Stomach smooth muscle (tissue), 2 donors: ENCODE results near the gene TANGO2.
A peak's percentile ranks its signal among the peaks of the same experiment; 100 is the strongest.

Experiments
- H3K27ac ChIP-seq: one replicate; pipeline ENCODE4 v1.7.0; 2013; ENCODE audit warnings: mild to moderate bottlenecking, low read length, inconsistent platforms
- H3K27me3 ChIP-seq, 2 donors: one replicate each; pipeline ENCODE4 v1.7.0; 2013; ENCODE audit warnings: low read length in 2 of 2; ENCODE audit not compliant: insufficient read depth in 2 of 2, control insufficient read depth in 1 of 2
- H3K36me3 ChIP-seq, 2 donors: one replicate each; pipeline ENCODE4 v1.7.0; 2013; ENCODE audit warnings: low read length in 2 of 2; ENCODE audit not compliant: control insufficient read depth in 2 of 2, insufficient read depth in 2 of 2
- H3K4me1 ChIP-seq: one replicate; pipeline ENCODE4 v1.7.0; 2013; ENCODE audit warnings: low read length; ENCODE audit not compliant: control insufficient read depth, insufficient read depth
- H3K4me3 ChIP-seq, 2 donors: one replicate each; pipeline ENCODE4 v1.7.0; 2013; ENCODE audit warnings: low read length in 2 of 2
- H3K9ac ChIP-seq, 2 donors: one replicate each; pipeline ENCODE4 v1.7.0; 2013; ENCODE audit warnings: low read length in 2 of 2, mild to moderate bottlenecking in 1 of 2
- H3K9me3 ChIP-seq, 2 donors: one replicate each; pipeline ENCODE4 v1.7.0; 2013; ENCODE audit warnings: low read length in 2 of 2; ENCODE audit not compliant: control insufficient read depth in 2 of 2
- donor health status: healthy.
- donor health status: Pancreatic carcinoma.

Gene TANGO2, protein sequence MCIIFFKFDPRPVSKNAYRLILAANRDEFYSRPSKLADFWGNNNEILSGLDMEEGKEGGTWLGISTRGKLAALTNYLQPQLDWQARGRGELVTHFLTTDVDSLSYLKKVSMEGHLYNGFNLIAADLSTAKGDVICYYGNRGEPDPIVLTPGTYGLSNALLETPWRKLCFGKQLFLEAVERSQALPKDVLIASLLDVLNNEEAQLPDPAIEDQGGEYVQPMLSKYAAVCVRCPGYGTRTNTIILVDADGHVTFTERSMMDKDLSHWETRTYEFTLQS

DNA sequence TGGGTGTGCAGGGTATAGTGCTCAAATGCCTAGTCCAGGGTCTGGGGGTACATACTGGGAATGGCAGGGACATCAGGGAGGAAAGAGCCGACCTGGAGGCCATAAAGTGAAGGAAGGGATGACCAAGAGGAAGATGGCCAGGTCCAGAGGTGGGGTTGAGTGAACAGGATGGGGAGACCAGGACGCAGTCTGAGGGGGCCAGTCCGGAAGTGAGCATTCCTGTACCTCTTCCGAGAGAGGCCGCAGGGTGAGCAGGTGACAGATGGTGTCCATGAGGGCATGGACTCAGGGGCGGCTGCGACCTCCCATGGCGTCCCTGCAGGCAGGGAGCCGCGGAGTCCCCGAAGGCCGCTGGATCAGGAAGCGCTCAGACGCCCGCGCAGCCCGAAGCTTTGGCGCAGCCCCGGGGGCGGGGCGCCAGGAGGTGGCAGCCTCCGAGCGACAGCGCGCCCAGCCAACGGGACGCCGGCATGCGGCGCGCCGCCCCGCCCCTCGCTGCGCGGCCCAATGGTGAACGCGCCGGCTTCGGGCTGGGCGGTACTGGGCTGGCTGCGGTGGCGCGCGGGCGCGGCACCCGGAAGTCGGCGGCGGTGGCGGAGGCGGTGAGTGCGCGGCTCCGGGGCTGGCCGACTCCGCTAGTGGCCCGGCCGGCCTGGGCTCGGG, at the start of gene TANGO2:
Gene TANGO2, plus strand, starts transcription at position 578 of the 663 bp plus-strand sequence. CDS start 15,689 bp downstream, outside the sequence.
- H3K4me3 ChIP-seq = peak within 1 kb of the TSS; percentile 92 to 97
- H3K4me1 ChIP-seq = peaks cover 40% of the 10 kb centered on the region
- H3K36me3 ChIP-seq = peaks cover 0 to 2% of the 10 kb centered on the region in 2 donors
- H3K27ac ChIP-seq = peak within 1 kb of the TSS; percentile 46
- no peaks in the 10 kb centered on the region for H3K9me3 ChIP-seq
- H3K9ac ChIP-seq = peak within 1 kb of the TSS; percentile 81 to 90
- no peaks in the 10 kb centered on the region for H3K27me3 ChIP-seq

DNA sequence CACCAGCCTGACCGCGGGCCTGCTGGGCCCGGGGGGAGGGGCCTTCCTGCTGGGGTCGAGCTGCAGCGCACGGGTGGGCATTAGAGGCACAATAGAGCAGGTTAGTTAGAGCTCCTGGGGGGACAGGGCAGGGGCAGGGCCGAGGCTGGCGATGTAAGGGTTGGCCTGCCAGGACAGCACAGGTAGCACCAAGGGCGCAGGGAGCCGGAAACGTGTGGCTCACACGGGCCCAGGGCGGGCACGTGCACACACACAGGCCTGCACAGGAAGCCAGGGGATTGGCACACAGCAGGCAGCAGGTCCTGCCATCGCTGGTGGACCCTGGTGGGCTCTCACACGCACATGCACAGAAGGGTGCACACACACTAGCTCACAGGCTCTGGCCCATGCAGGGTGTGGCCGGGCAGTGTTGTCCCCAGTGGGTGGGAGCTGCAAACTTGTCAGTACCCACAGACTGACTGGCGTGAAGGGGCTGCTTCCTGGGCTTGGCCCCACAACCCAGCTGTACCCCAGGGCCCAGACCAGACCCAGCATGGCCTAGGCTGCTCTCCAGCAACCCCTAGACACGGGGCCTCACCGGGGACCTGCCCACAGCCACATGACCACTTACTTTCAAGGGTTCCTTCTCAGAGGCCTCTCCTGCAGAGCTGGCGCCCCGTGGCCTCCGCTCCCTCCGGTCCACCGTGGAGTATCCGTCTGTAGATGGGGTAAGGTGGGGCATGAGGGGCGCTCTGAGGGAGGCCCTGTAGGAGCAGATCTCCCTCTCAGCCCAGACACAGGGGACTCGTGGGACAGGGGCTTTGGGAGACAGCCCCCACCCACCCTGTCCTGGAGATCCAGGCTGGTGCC, 49.4 kb upstream of the TANGO2 start:
- Histone ChIP-seq H3K4me3 (no peak overlapping the region), H3K9me3 (no peaks in the 10 kb centered on the region), H3K27ac (peak overlapping the region; percentile 41), H3K27me3 (no peaks in the 10 kb centered on the region), H3K36me3 (peaks cover 22 to 30% of the 10 kb centered on the region in 2 donors), H3K4me1 (peaks cover 19% of the 10 kb centered on the region), H3K9ac (no peak overlapping the region)

DNA sequence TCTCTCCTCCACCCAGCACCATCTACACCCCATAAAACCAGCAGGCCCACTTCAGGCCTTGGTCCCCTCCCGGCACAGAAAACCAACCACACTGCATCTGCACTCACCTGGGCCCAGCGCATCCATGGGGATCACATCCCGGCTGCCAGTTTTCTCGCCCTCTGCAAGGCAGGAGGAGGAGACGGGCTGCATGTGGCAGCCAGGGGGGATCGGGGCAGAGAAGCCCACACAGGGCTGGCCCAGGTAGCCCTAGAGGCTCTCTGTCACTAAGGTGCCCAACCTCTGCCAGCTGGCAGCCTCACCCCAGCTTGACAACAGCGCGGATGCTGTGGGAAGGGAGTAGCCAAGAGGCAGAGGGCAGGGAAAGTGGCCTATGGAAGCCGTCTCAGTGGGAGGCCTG, 48.7 kb upstream of the TANGO2 start:
- H3K36me3 ChIP-seq = peaks cover 22 to 24% of the 10 kb centered on the region in 2 donors
- no peak overlapping the region for H3K27ac ChIP-seq
- no peaks in the 10 kb centered on the region for H3K9me3 ChIP-seq
- peaks cover 19% of the 10 kb centered on the region for H3K4me1 ChIP-seq
- no peaks in the 10 kb centered on the region for H3K27me3 ChIP-seq
- no peak overlapping the region for H3K4me3 ChIP-seq
- no peak overlapping the region for H3K9ac ChIP-seq

DNA sequence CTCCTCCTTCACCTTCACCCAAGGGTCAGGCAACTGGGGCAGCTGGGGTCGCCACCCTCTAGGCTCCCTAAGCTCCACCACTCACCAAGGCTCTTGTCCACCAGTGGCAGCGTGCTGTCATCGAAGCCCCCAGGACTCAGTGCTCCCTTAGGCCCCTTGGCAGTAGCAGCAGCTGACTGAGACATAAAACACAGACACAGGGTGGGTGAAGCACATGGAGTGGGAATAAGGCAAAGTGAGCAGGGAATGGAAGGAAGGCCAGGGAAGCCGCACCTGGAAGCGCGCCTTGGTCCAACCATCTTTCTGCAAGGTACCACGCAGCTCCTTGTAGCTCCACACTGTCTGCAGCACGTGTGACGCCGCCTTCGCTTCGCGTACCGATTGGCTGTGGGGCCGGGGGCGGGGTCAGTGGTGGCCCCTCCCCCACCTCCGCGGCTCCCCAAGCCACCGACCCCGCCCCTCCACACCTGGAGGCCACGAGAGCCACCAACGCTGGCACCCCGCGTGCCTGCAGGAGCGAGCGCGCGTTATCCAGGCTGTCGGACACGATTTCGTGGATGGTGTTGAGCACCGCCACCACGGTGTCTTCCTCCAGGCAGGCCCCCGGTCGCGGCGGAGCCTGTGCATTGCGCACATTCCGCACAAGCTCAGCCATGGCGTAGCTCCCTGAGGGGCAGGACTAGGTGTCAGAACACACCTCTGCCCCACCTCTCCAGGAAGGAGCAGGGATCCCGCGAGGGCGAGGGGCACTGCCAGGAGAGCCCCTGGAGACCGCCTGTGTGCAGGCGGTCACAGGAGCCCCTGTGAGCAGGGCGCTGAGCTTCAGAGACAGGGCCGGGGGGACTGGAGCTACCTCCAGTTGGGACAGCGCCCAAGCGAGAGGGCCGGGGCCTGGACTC, 48.0 kb upstream of the TANGO2 start:
- Histone ChIP-seq H3K4me3 (no peak overlapping the region), H3K27me3 (no peaks in the 10 kb centered on the region), H3K27ac (no peak overlapping the region), H3K9me3 (no peaks in the 10 kb centered on the region), H3K9ac (no peak overlapping the region), H3K36me3 (peaks cover 16 to 20% of the 10 kb centered on the region in 2 donors), H3K4me1 (peaks cover 19% of the 10 kb centered on the region)

DNA sequence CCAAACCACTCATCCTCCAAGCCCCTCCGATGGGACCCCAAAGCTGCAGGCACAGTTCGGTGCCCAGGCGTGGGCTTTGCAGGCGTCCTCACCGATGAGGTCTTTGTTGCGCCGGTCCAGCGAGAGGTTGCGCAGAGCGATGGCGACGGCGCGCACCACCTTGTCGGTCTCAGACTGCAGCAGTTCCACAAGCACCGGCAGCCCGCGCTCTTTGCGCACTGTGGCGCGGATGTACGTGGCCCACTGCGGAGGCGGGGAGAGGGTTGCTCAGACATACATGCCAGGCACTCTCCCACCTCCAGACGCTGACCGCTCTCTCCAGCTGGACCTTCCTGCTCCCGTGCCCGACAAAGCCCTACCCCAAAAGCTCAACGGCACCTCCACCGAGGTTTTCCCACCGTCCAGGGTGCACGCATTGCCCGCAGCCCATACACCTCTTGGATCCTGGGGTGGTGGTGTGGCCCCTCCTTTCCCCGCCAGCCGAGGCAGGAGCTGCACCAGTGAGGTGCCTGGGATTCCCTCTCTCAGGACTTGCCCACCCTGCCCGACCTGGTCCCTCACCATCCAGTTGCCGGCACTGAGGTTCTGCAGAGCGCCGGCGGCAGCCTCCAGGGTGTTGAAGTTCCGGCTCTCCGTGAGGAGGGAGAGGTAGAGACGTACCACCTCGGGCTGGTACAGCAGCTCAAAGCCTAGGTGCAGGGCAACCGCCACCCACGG, 47.2 kb upstream of the TANGO2 start:
- no peak overlapping the region for H3K27ac ChIP-seq
- peaks cover 19% of the 10 kb centered on the region for H3K4me1 ChIP-seq
- H3K4me3 ChIP-seq = no peak overlapping the region
- no peak overlapping the region for H3K9ac ChIP-seq
- H3K36me3 ChIP-seq = peaks cover 9 to 23% of the 10 kb centered on the region in 2 donors
- no peaks in the 10 kb centered on the region for H3K27me3 ChIP-seq
- H3K9me3 ChIP-seq = no peaks in the 10 kb centered on the region

DNA sequence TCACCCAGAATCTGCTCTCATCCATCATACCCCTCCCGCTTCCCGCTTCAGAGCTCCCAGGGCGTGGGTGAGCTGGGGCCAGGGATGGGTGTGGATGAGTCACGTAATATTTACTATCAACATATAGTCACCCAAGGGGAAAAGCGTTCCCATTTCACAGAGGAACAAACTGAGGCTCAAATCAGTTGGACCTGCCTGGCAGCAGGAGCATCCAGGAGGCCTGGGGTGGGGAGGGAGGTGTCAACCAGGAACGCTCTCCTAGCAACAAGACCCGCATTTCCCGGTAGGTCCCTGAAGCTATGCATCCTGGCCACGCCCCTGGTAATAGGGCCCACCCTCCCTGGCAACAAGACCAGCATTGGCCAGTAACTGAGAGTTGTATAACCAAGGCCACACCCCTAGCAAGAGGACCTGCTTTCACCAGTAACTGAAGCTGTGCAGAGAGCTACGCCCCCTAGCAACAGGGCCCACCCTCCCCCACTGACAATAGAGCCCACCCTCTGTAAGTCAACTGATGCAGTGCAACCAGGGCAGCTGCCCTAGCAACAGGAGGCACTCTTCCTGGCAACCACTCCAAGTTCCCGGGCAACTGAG, 46.5 kb upstream of the TANGO2 start:
- H3K27ac ChIP-seq = no peak overlapping the region
- H3K27me3 ChIP-seq = no peaks in the 10 kb centered on the region
- H3K9ac ChIP-seq = no peak overlapping the region
- no peaks in the 10 kb centered on the region for H3K9me3 ChIP-seq
- no peak overlapping the region for H3K4me3 ChIP-seq
- H3K4me1 ChIP-seq = peaks cover 19% of the 10 kb centered on the region
- H3K36me3 ChIP-seq = peaks cover 15 to 29% of the 10 kb centered on the region in 2 donors

DNA sequence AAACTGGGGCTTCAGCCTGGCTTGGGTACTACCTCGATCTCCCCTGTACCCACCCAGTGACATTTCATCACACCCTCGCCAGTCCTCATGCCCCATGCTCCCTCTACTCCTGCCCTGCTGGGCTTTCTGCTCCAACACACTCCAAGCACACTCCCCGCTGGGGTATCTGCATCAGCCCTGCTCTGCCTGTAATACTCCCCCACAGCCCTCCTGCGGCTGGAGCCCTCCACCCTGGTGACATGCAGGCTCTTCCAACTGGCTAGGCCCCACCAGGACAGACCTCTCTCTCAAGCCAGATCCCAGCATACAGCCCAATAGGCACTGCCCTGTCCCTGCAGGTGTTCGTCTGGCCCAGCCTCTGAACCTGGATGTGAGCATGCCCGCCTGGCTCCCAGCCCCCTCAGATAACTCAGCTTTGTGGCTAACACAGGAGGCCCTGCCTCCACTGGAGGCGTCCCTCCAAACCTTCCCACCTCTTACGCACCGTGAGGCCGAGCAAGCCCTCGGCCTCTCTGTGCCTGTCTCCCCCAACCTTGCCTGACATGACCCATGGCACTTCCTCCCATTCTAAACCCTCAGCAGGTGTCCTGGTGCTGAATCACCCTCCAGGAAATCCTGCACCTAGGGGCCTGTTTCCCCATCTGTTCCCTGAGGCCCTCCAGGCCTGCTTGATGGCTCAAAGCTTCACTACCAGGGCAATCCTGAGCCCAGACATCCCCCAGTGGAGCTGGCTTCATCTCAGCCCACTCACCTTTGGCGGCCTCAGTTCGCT, 45.8 kb upstream of the TANGO2 start:
- no peaks in the 10 kb centered on the region for H3K9me3 ChIP-seq
- no peak overlapping the region for H3K4me3 ChIP-seq
- H3K4me1 ChIP-seq = peaks cover 19% of the 10 kb centered on the region
- H3K27ac ChIP-seq = no peak overlapping the region
- no peaks in the 10 kb centered on the region for H3K27me3 ChIP-seq
- H3K9ac ChIP-seq = peak overlapping the region in 1 of 2 donors; percentile 13
- H3K36me3 ChIP-seq = peaks cover 16 to 29% of the 10 kb centered on the region in 2 donors

DNA sequence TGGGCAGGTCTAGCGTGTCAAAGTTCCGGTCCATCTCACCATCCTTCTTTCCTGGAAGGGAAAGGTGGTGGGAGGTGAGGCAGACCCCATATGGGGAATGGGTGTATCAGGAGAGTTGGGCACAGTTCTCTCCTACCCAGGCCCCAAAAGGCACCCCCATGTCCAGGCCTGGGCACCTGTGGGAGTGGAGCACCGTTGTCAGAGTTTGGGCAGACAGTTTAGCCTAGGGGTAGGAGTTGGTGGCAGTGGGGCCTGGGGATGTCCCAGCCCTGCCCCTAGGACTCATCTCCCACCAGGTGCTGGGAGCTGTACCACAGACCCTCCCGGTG, 45.2 kb upstream of the TANGO2 start:
- Histone ChIP-seq H3K4me1 (peaks cover 17% of the 10 kb centered on the region), H3K4me3 (no peak overlapping the region), H3K9ac (no peak overlapping the region), H3K27me3 (no peaks in the 10 kb centered on the region), H3K9me3 (no peaks in the 10 kb centered on the region), H3K27ac (no peak overlapping the region), H3K36me3 (peaks cover 21 to 32% of the 10 kb centered on the region in 2 donors)

DNA sequence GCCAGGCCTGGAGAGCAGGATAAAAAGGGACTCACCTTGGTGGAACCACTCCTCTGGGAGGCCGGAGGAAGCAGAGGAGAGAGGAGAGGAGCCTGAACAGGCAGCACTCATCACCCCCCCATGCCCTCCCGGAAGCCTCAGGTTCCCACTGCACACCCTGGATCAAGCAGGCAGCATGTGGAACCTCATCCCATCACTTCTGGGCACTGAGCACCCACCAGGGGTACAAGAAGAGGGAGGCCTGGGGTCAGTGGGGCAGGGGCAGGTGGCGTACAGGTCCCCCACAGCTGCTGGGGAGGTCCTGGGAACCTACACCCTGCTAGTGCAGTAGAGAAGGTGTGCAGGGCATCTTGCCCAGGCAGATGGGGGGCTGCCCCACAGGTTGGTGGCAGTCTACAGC, 44.2 kb upstream of the TANGO2 start:
- Histone ChIP-seq H3K27ac (no peak overlapping the region), H3K4me1 (peaks cover 9% of the 10 kb centered on the region), H3K9ac (no peak overlapping the region), H3K27me3 (no peaks in the 10 kb centered on the region), H3K36me3 (peaks cover 23 to 33% of the 10 kb centered on the region in 2 donors), H3K9me3 (no peaks in the 10 kb centered on the region), H3K4me3 (no peak overlapping the region)
